ENCODE data around the gene CNFN.

CNFN gene

GRCh38 chr19:42376177-42376555, 13.9 kb downstream of the CNFN start:
- DNase-seq (ENCODE audit: low read depth in 2 of 2, low spot score in 1 of 2), result no peak

- DNase-seq (ENCODE audit: low read depth in 2 of 2, low spot score in 1 of 2), result no peak
Observed at GRCh38 chr19:42375415-42376176, 14.5 kb downstream of the CNFN start.

- no peak for DNase-seq (ENCODE audit: low read depth in 2 of 2, low spot score in 1 of 2)
Observed at GRCh38 chr19:42374826-42375376, 15.2 kb downstream of the CNFN start.

- no peak for DNase-seq (ENCODE audit: low read depth in 2 of 2, low spot score in 1 of 2)
Observed at GRCh38 chr19:42370626-42371175, 19.4 kb downstream of the CNFN start.

GRCh38 chr19:42370068-42370520, 20.0 kb downstream of the CNFN start:
- DNase-seq (ENCODE audit: low read depth in 2 of 2, low spot score in 1 of 2), result no peak

GRCh38 chr19:42369433-42370067, 20.5 kb downstream of the CNFN start:
- DNase-seq (ENCODE audit: low read depth in 2 of 2, low spot score in 1 of 2), result no peak

GRCh38 chr19:42368765-42369164, 21.3 kb downstream of the CNFN start:
- no peak for DNase-seq (ENCODE audit: low read depth in 2 of 2, low spot score in 1 of 2)

GRCh38 chr19:42368360-42368759, 21.7 kb downstream of the CNFN start:
- DNase-seq (ENCODE audit: low read depth in 2 of 2, low spot score in 1 of 2), result no peak

- DNase-seq (ENCODE audit: low read depth in 2 of 2, low spot score in 1 of 2), result no peak
Observed at GRCh38 chr19:42367929-42368328, 22.2 kb downstream of the CNFN start.

- no peak for DNase-seq (ENCODE audit: low read depth in 2 of 2, low spot score in 1 of 2)
Observed at GRCh38 chr19:42366673-42367072, 23.4 kb downstream of the CNFN start.

- no peak for DNase-seq (ENCODE audit: low read depth in 2 of 2, low spot score in 1 of 2)
Observed at GRCh38 chr19:42363614-42364346, 26.3 kb downstream of the CNFN start.

- no peak for DNase-seq (ENCODE audit: low read depth in 2 of 2, low spot score in 1 of 2)
Observed at GRCh38 chr19:42362891-42363440, 27.1 kb downstream of the CNFN start.

- DNase-seq (ENCODE audit: low read depth in 2 of 2, low spot score in 1 of 2), result no peak
Observed at GRCh38 chr19:42362342-42362741, 27.8 kb downstream of the CNFN start.

GRCh38 chr19:42361545-42361910, 28.6 kb downstream of the CNFN start:
- no peak for DNase-seq (ENCODE audit: low read depth in 2 of 2, low spot score in 1 of 2)

GRCh38 chr19:42360787-42361544, 29.1 kb downstream of the CNFN start:
- DNase-seq (ENCODE audit: low read depth in 2 of 2, low spot score in 1 of 2), result no peak

GRCh38 chr19:42357290-42357689, 32.8 kb downstream of the CNFN start:
- no peak for DNase-seq (ENCODE audit: low read depth in 2 of 2, low spot score in 1 of 2)

- no peak for DNase-seq (ENCODE audit: low read depth in 2 of 2, low spot score in 1 of 2)
Observed at GRCh38 chr19:42356686-42357085, 33.4 kb downstream of the CNFN start.

- no peak for DNase-seq (ENCODE audit: low read depth in 2 of 2, low spot score in 1 of 2)
Observed at GRCh38 chr19:42355896-42356295, 34.2 kb downstream of the CNFN start.

GRCh38 chr19:42353341-42354015, 36.6 kb downstream of the CNFN start:
- no peak for DNase-seq (ENCODE audit: low read depth in 2 of 2, low spot score in 1 of 2)
